ENCODE results near the gene ADAMTS7. TPM values are rescaled to one million over a fixed set of nuclear protein-coding genes. Genes with fewer than 3 reads are reported as not detected.
"Not testable (repeated sequence)": the region's sequence is repeated elsewhere in the genome, so short reads cannot be mapped to it uniquely, and the experiment has no call there.

The ADAMTS7 gene
- total RNA-seq, 1 experiment from 2014 or later: 14.3 TPM

- H3K27me3 ChIP-seq (ENCODE audit: control insufficient read depth, insufficient read depth, low read length); DNase-seq; H3K36me3 ChIP-seq (replicated peaks; ENCODE audit: control insufficient read depth, insufficient read depth, low read length); H3K4me3 ChIP-seq (ENCODE audit: insufficient read depth, low read depth, low read length): not testable (repeated sequence)
Observed at GRCh38 chr15:78760091-78760882, 51.0 kb downstream of the ADAMTS7 start.

GRCh38 chr15:78759361-78759998, 51.8 kb downstream of the ADAMTS7 start:
- DNase-seq; H3K36me3 ChIP-seq (replicated peaks; ENCODE audit: control insufficient read depth, insufficient read depth, low read length); H3K27me3 ChIP-seq (ENCODE audit: control insufficient read depth, insufficient read depth, low read length); H3K4me3 ChIP-seq (ENCODE audit: insufficient read depth, low read depth, low read length): not testable (repeated sequence)

DNA sequence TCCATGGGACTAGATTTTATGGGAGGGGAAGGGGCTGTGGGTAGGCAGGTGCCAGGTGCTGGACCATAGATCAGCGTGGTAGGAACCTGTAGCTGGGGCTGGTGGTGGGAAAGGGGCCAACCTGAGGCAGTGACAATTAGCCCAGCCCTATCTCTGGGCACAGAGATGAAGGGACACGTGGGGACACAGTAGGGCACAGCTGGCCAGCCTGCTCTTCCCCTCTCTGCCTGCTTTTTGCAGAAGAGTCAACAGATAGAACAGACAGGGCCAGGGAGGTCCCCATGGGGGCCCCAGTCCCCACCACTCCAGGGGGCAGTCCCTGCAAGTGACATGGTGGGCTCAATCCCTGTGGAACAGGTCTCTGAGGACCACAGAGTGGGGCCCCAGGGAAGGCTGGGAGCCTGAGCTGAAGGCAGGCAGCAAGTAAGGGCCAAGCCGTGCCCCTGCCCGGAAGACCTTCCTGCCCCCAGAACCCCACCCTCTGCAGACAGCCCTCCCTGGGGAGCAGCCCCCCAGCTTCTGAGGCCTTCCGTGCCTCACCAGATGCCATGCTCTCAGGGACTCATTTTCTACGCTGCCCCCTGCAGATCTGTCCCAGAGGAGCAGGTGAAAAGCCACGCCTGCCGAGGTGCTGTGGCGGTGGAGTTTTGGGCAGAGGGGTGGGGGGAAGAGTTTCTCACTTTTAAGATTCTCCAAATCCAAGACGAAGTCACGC, 52.6 kb downstream of the ADAMTS7 start:
- peak; percentile 72 for DNase-seq
- H3K27me3 ChIP-seq (ENCODE audit: control insufficient read depth, insufficient read depth, low read length); H3K4me3 ChIP-seq (ENCODE audit: insufficient read depth, low read depth, low read length); H3K36me3 ChIP-seq (replicated peaks; ENCODE audit: control insufficient read depth, insufficient read depth, low read length): not testable (repeated sequence)

GRCh38 chr15:78758084-78758483, 53.2 kb downstream of the ADAMTS7 start:
- H3K36me3 ChIP-seq (replicated peaks; ENCODE audit: control insufficient read depth, insufficient read depth, low read length); H3K4me3 ChIP-seq (ENCODE audit: insufficient read depth, low read depth, low read length); H3K27me3 ChIP-seq (ENCODE audit: control insufficient read depth, insufficient read depth, low read length); DNase-seq: not testable (repeated sequence)

- Histone ChIP-seq H3K36me3 (replicated peaks; ENCODE audit: control insufficient read depth, insufficient read depth, low read length) (no peaks in the 10 kb centered on the region), H3K4me3 (ENCODE audit: insufficient read depth, low read depth, low read length) (no peak overlapping the region), H3K27me3 (ENCODE audit: control insufficient read depth, insufficient read depth, low read length) (no peaks in the 10 kb centered on the region)
- no peak for DNase-seq
Observed at GRCh38 chr15:78757636-78757905, 53.7 kb downstream of the ADAMTS7 start.

DNA sequence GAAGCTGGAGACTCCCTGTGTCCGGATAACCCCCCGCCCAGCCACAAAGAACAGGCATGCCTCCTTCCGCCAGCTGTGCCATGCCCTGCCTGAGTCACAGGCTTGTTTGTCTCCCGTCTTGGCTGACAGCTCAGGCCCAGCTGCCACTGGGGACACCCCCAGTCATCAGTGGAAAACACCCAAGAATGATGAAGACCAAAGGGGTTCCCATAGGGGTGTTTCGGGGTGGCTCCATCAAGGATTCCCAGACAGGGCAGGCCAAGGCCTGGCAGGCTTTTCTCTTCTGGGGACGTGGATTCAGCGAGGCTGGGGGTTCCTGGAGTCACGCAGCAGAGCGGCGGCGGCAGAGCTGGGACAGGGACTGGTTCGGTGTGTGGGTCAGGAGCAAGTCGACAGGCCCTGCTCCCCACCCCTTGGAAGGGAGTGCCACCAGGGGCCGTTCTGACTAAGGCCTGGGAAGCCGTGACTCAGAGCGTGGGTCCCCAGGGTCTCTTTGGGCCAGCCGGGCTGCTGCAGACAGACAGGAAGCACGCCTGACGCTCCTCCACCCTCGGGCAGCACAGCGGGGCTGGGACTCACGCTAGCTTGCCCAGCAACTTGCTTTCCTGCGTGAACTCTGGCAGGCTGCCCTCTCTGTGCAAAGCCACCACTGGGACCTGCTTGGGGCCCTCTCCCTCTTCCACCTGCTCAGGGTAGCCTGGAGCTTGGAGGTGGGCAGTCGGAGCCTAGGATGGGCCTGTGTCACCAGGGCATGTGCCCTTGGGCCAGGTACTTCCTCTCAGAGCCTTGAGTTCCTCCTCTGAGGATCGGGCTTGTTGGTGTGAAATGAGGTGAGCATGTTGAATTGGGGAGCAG, 54.3 kb downstream of the ADAMTS7 start:
- H3K36me3 ChIP-seq (replicated peaks; ENCODE audit: control insufficient read depth, insufficient read depth, low read length): not testable (repeated sequence)

DNA sequence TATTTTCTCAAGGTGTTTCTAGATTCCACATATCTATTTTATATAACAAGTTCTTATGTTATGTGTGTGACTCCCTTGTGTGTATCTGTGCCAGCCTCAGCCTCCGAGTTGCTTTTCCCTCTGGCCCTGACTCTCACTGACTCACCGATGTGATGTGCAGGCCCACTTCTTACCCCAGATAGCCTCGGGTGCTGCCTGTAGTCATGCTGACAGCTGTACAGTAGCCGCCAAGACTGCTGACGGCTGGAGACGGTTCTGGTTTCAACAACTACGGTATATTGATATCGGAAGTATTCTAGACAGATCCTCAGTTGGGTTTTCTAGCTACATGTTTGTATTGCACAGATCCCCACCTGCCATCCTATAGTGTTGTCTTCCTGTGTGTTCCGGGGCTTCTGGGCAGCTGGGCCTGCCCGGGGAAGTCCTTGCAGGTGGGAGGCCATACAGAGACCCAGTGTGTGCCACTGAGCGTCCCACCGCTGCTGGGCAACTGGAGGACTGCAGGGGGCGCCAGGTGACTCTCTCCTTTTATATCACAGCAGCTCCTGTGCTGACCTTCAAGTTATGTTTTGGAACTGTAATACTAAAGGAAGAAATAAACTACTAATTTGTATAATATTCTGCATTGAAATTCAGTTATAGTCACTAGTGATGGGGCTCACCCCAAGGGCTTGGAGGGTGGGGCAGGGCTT, 55.2 kb downstream of the ADAMTS7 start:
- not testable (repeated sequence) for H3K36me3 ChIP-seq (replicated peaks; ENCODE audit: control insufficient read depth, insufficient read depth, low read length); H3K27me3 ChIP-seq (ENCODE audit: control insufficient read depth, insufficient read depth, low read length); H3K4me3 ChIP-seq (ENCODE audit: insufficient read depth, low read depth, low read length)
- DNase-seq: peak; percentile 86

More for the DNA sequence above, 54.3 kb downstream of the ADAMTS7 start:
- H3K4me3 ChIP-seq (ENCODE audit: insufficient read depth, low read depth, low read length); DNase-seq; H3K27me3 ChIP-seq (ENCODE audit: control insufficient read depth, insufficient read depth, low read length): not testable (repeated sequence)

DNA sequence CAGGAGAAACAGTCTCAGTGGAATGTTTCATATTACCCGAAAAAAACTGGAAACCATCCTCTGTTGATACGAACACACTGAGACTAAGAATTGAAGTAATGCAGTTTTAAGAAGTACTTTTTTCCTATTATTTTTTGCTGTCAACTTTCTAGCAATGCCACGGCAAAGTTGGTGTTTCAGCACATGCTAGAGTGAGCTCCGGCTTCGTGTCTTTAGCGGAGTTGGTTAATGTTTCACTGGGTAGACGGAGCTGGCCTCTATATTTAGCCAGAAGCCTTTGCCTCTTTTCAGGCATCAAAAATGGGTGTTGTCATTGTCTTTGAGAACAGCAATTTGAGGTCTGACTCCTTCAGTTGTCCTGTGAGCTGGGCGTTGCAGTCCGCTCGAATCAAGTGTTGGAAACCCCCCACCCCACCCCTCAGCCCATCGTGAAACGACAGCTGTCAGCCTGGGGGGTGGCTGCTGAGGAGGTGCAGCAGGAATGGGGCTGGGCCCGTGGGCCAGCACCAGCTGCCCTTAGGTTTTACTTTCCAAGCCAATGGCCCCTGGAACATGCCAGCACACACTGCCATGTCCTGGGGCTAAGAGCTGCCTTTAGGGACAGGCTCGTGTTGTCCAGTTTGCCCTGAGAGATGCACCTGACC, 56.5 kb downstream of the ADAMTS7 start:
- H3K36me3 ChIP-seq (replicated peaks; ENCODE audit: control insufficient read depth, insufficient read depth, low read length); H3K27me3 ChIP-seq (ENCODE audit: control insufficient read depth, insufficient read depth, low read length); H3K4me3 ChIP-seq (ENCODE audit: insufficient read depth, low read depth, low read length); DNase-seq: not testable (repeated sequence)

GRCh38 chr15:78753751-78754535, 57.3 kb downstream of the ADAMTS7 start:
- not testable (repeated sequence) for H3K27me3 ChIP-seq (ENCODE audit: control insufficient read depth, insufficient read depth, low read length); H3K4me3 ChIP-seq (ENCODE audit: insufficient read depth, low read depth, low read length); H3K36me3 ChIP-seq (replicated peaks; ENCODE audit: control insufficient read depth, insufficient read depth, low read length)
- peak; percentile 12 for DNase-seq

DNA sequence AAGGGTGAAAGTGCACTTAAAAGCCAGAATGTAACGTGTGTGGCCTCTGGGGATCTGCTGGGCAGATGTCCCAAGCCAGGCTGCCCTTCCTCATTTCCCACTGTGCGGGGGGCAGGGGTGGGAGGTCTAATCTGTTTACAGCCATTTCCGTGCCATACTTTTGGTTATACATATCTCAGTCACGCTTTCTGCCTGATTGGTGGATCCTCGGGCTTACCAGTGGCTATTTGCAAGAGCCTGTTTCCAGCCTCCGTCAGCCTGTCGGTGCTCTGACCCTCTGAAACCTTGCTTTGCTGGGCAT, 58.0 kb downstream of the ADAMTS7 start:
- not testable (repeated sequence) for DNase-seq; H3K36me3 ChIP-seq (replicated peaks; ENCODE audit: control insufficient read depth, insufficient read depth, low read length); H3K27me3 ChIP-seq (ENCODE audit: control insufficient read depth, insufficient read depth, low read length)

DNA sequence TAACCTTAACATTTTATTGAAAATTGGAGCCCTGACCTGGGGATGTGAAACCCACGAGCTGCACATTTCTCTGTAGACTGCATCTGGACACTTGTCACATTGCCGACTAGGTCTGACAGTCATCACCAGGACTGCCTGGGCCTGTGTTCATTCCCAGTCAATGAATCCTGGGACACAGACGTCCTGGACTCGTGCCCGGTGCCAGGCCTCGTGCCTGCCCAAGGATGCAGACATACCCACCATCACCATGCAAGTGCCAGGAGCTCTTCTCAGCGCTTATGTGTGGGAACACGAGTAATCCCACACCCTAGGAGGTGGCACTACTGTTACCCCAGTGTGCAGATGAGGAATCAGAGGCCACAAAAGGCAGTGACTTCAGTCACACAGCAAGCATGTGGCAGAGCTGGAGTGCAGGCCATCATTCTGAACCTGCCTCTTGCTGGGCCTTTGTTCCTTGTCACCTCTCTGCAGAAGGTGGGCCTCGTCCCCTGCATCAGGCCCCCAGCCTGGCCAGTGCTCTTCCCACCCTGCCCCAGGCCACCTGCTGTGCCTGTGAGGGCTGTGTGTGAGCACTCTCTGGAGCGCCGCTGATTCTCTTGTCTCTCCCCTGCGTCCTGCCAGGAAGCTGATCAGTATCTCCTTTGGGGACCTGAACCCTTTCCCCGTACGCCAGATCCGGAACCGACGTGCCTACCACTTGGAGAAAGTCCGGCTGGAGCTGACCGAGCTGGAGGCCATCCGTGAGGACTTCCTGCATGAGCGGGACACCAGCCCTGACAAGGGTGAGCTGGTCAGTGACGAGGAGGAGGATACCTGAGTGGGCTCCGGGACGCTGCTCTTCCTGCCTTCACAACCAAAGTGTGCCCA, 58.5 kb downstream of the ADAMTS7 start:
- H3K27me3 ChIP-seq (ENCODE audit: control insufficient read depth, insufficient read depth, low read length): no peaks in the 10 kb centered on the region
- H3K36me3 ChIP-seq (replicated peaks; ENCODE audit: control insufficient read depth, insufficient read depth, low read length): no peaks in the 10 kb centered on the region
- no peak overlapping the region for H3K4me3 ChIP-seq (ENCODE audit: insufficient read depth, low read depth, low read length)
- DNase-seq: no peak

More for the DNA sequence above, 58.0 kb downstream of the ADAMTS7 start:
- H3K4me3 ChIP-seq (ENCODE audit: insufficient read depth, low read depth, low read length): not testable (repeated sequence)

GRCh38 chr15:78751602-78751979, 59.7 kb downstream of the ADAMTS7 start:
- H3K4me3 ChIP-seq (ENCODE audit: insufficient read depth, low read depth, low read length): no peak overlapping the region
- H3K36me3 ChIP-seq (replicated peaks; ENCODE audit: control insufficient read depth, insufficient read depth, low read length): no peaks in the 10 kb centered on the region
- no peaks in the 10 kb centered on the region for H3K27me3 ChIP-seq (ENCODE audit: control insufficient read depth, insufficient read depth, low read length)
- no peak for DNase-seq

All from H7 (cell line).